OCI-LY3 (cell line): ENCODE results near the gene LRP1B.

ENCODE experiments used
- H2AFZ ChIP-seq: fragments of 200-600, 300-600 bp; shearing (Covaris generic); 2 replicates; pipeline ENCODE4 v1.6.0; 2014; ENCODE audit warnings: antibody characterized with exemption, low read depth, low read length
- H3K27ac ChIP-seq: fragments of 200-600, 300-600 bp; sonication (generic); 2 replicates; pipeline ENCODE4 v1.5.1; 2014; ENCODE audit warnings: mild to moderate bottlenecking, low read length, moderate library complexity, mixed read lengths
- H3K27me3 ChIP-seq: fragments of 200-600, 300-600 bp; sonication (generic); 2 replicates; pipeline ENCODE4 v1.6.1; 2014; ENCODE audit warnings: low read depth, low read length, mixed read lengths
- H3K36me3 ChIP-seq: fragments of 200-600, 300-600 bp; sonication (generic); replicated peaks from 2 replicates; pipeline ENCODE3; 2014; ENCODE audit warnings: low read depth, low read length, mixed read lengths
- H3K4me1 ChIP-seq: fragments of 300-600, 200-600 bp; sonication (generic); 2 replicates; pipeline ENCODE4 v1.6.1; 2014; ENCODE audit warnings: low read length, mixed read lengths
- H3K4me2 ChIP-seq: fragments of 200-600, 300-600 bp; sonication (generic); 2 replicates; pipeline ENCODE4 v1.6.1; 2014; ENCODE audit warnings: low read length, mixed read lengths
- H3K4me3 ChIP-seq: fragments of 300-600, 200-600 bp; sonication (generic); 2 replicates; pipeline ENCODE4 v1.5.1; 2014; ENCODE audit warnings: antibody characterized with exemption, mild to moderate bottlenecking, low read length, moderate library complexity
- H3K79me2 ChIP-seq: fragments of 300-600, 200-600 bp; shearing (Covaris generic); 2 replicates; pipeline ENCODE4 v1.6.1; 2014; ENCODE audit warnings: mild to moderate bottlenecking, low read length, mixed read lengths
- H3K9ac ChIP-seq: fragments of 300-600, 200-600 bp; shearing (Covaris generic); 2 replicates; pipeline ENCODE4 v1.6.0; 2014; ENCODE audit warnings: mild to moderate bottlenecking, low read length, moderate library complexity
- H3K9me3 ChIP-seq: fragments of 200-600, 300-600 bp; shearing (Covaris generic); 2 replicates; pipeline ENCODE4 v1.6.1; 2014; ENCODE audit warnings: low read length, mixed read lengths; ENCODE audit not compliant: insufficient read depth
- H4K20me1 ChIP-seq: fragments of 200-600, 300-600 bp; sonication (generic); 2 replicates; pipeline ENCODE4 v1.6.1; 2016; ENCODE audit warnings: low read length, mixed read lengths; ENCODE audit not compliant: insufficient read depth
- EZH2phosphoT487 ChIP-seq: fragments of 200-600 bp; shearing (Covaris generic); IDR thresholded peaks from 2 replicates; pipeline ENCODE4 v1.6.1; 2018; ENCODE audit warnings: antibody characterized with exemption, mixed run types, low read depth
- TF ChIP-seq, protein P1 (sequence below): fragments of 200-600, 300-600 bp; sonication (generic); IDR thresholded peaks from 2 replicates; pipeline ENCODE4 v1.5.1; 2014; ENCODE audit warnings: antibody characterized with exemption, low read length, low read depth

Gene LRP1B

DNA sequence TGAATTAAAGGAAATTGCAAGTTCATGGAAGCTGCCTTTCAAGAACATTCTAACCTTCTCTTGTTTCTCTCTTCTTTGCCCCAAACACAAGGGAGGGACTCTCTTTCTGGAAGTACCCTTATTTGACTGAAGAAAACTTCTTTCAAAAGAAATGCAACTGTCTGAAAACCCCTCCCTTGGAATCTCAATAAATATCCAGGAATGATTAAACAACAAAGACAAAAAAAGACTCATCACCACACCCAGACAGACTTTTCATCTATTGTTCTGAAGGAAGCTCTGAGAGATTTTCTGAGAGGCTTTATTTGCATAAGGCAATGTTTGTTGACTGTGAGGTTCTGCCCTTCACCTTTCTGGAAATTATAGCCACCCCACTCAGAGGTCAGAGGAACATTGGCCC is 1260.9 kb downstream of the LRP1B start:
- H3K4me3 ChIP-seq = no peak overlapping the region
- no peak overlapping the region for H3K4me2 ChIP-seq
- H3K9me3 ChIP-seq = peaks cover 21% of the 10 kb centered on the region; the same call in 1 of the 2 replicates
- H3K9ac ChIP-seq = no peak overlapping the region
- H3K36me3 ChIP-seq = no peaks in the 10 kb centered on the region
- no peaks in the 10 kb centered on the region for H3K79me2 ChIP-seq
- no peaks in the 10 kb centered on the region for H3K4me1 ChIP-seq
- H4K20me1 ChIP-seq = no peaks in the 10 kb centered on the region
- H3K27me3 ChIP-seq = no peaks in the 10 kb centered on the region
- no peak overlapping the region for H2AFZ ChIP-seq
- TF ChIP-seq, protein P1, sequence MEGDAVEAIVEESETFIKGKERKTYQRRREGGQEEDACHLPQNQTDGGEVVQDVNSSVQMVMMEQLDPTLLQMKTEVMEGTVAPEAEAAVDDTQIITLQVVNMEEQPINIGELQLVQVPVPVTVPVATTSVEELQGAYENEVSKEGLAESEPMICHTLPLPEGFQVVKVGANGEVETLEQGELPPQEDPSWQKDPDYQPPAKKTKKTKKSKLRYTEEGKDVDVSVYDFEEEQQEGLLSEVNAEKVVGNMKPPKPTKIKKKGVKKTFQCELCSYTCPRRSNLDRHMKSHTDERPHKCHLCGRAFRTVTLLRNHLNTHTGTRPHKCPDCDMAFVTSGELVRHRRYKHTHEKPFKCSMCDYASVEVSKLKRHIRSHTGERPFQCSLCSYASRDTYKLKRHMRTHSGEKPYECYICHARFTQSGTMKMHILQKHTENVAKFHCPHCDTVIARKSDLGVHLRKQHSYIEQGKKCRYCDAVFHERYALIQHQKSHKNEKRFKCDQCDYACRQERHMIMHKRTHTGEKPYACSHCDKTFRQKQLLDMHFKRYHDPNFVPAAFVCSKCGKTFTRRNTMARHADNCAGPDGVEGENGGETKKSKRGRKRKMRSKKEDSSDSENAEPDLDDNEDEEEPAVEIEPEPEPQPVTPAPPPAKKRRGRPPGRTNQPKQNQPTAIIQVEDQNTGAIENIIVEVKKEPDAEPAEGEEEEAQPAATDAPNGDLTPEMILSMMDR = no peak
- TF ChIP-seq EZH2phosphoT487 = no peak
- no peak overlapping the region for H3K27ac ChIP-seq

DNA sequence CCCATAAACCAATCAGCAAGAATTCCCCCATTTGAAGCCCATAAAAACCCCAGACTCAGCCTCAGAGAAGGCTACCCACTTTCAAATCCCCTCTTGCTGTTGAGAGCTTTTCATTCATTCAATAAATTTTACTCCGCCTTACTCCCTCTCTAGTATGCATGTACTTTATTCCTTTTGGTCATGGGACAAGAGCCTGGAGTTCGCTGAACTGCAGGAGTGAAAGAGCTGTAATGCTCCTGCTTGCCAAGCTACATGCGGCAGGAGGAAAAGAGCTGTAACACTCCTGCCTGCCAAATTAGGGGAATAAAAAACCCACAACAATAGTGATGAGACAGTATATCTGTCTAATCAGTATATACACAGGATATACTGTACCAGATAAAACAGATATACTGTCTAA is 1261.7 kb downstream of the LRP1B start:
- Histone ChIP-seq H3K27me3 (no peaks in the 10 kb centered on the region), H3K4me1 (no peaks in the 10 kb centered on the region), H3K9me3 (peaks cover 17% of the 10 kb centered on the region; the same call in 1 of the 2 replicates), H3K4me3 (no peak overlapping the region), H4K20me1 (no peaks in the 10 kb centered on the region), H3K79me2 (no peaks in the 10 kb centered on the region), H3K4me2 (no peak overlapping the region), H3K9ac (no peak overlapping the region), H3K36me3 (no peaks in the 10 kb centered on the region), H2AFZ (no peak overlapping the region), H3K27ac (no peak overlapping the region)
- TF ChIP-seq, protein P1 = no peak
- no peak for TF ChIP-seq EZH2phosphoT487

DNA sequence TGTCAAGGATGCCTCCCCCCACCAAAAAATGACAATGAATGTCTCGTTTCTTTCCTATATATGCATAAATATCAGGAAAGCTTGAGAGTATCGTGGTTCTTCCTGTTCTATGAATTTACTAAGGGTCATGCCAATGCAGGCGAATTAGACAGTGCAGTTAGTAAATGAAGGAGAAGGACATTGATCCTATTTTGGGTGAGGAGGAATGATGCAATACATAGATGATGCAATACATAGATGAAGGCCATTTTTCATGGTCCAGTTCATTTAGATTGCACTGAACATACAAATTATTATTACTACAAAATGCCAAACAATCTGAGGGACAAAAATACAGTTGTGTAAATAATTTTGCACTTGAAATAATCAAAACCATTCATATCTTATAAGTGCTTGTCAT is 1265.0 kb downstream of the LRP1B start:
- Histone ChIP-seq H2AFZ (no peak overlapping the region; the same call in 1 of the 2 replicates), H3K4me2 (no peak overlapping the region)

DNA sequence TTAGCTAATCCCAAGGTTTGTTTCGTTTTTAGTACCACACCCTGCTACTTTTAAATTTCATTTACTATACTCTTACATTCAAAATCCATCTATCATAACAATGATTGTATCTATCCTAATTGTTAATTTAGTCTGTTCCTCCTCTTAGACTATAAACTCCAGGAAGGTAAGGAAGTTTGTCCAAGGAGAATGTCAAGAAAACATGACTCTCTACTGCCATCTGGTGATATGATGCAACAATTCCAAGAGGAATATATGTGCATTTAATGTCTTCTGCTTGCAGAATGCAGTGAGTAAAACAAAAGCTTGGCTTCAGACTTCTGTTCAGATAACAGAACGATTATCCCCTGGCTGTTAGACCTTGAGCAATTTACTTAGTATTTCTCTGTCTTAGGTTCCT is 1267.1 kb downstream of the LRP1B start:
- Histone ChIP-seq H3K4me1 (peaks cover 5% of the 10 kb centered on the region), H3K4me3 (peak overlapping the region; percentile 38; the same call in 1 of the 2 replicates), H3K36me3 (no peaks in the 10 kb centered on the region), H3K9me3 (peaks cover 3% of the 10 kb centered on the region; the same call in 1 of the 2 replicates), H3K27me3 (no peaks in the 10 kb centered on the region), H3K4me2 (peak overlapping the region; percentile 55), H4K20me1 (no peaks in the 10 kb centered on the region), H3K27ac (no peak overlapping the region), H3K9ac (no peak overlapping the region), H2AFZ (peak overlapping the region; percentile 52), H3K79me2 (no peaks in the 10 kb centered on the region)
- TF ChIP-seq EZH2phosphoT487 = no peak
- TF ChIP-seq, protein P1 = peak; percentile 74

More for the DNA sequence above, 1265.0 kb downstream of the LRP1B start:
- Histone ChIP-seq H3K27ac (no peak overlapping the region), H3K36me3 (no peaks in the 10 kb centered on the region), H3K4me3 (no peak overlapping the region), H3K9ac (no peak overlapping the region), H3K9me3 (peaks cover 10% of the 10 kb centered on the region; the same call in 1 of the 2 replicates), H4K20me1 (no peaks in the 10 kb centered on the region), H3K27me3 (no peaks in the 10 kb centered on the region), H3K4me1 (peaks cover 5% of the 10 kb centered on the region), H3K79me2 (no peaks in the 10 kb centered on the region)
- TF ChIP-seq EZH2phosphoT487 = no peak
- TF ChIP-seq, protein P1 = no peak
